ENCODE data around the gene SERTAD1.

Gene SERTAD1

DNA sequence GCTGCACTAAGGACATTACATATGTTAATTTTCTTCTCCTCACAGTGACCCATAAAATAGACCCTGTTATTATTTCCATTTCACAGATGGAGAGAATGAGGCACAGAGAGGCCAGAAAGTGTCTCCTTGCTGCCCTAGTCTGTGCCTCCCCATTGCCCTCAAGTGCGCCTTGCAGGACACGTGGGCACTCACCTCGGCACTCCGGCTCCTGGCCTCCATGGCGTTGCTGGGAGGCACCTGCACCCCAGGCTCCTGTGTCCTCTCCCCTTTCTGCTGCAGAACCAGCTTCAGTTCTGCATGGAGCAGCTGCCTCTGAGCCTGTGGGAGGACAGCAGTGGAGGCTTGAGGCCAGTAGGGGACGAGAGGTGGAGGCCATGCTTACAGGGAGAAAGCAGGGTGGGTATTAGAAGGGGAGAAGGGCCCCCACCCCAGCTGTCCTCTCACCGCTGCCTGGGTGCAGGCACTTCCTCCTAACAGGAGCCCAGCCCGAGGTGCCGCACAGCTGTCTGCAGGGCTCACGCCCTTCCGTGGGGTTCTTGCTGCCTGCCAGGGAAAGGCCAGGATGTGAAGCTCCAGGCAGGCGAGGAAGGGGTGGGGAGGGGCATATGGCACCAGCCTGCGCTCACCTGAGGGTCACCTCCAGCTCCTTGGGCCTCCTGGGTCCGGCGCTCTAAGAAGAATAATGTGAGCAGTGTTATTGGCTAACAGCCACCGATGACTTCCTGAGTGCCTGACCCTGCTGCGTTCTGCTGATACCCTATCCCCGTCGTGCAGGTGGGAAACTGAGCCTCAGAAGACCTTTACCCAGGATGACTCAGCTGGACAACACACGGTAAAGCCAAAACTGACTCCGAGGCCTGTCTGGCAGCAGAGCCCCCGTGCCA is 17.8 kb downstream of the SERTAD1 start:
- Histone ChIP-seq H3K4me1 (ENCODE audit: insufficient read depth, low read length, severe bottlenecking) (peaks cover 62% of the 10 kb centered on the region), H3K79me2 (ENCODE audit: insufficient read depth, low read length) (no peaks in the 10 kb centered on the region), H3K9me3 (ENCODE audit: low read length) (no peaks in the 10 kb centered on the region), H4K20me1 (ENCODE audit: insufficient read depth, low read length) (no peaks in the 10 kb centered on the region), H3F3A (ENCODE audit: insufficient read depth, low read length) (no peaks in the 10 kb centered on the region), H3K36me3 (ENCODE audit: insufficient read depth, low read length) (no peaks in the 10 kb centered on the region), H2AFZ (ENCODE audit: low read length) (no peak overlapping the region), H3K4me2 (ENCODE audit: low read length) (peak overlapping the region; percentile 51), H3K27me3 (ENCODE audit: insufficient read depth, low read length) (no peaks in the 10 kb centered on the region), H3K9ac (ENCODE audit: low read length) (peak overlapping the region; percentile 21; the same call in 1 of the 2 replicates), H3K9me2 (ENCODE audit: low read depth, low read length) (no peaks in the 10 kb centered on the region), H3K4me3 (ENCODE audit: low read depth, low read length, poor library complexity, severe bottlenecking) (peak overlapping the region; percentile 18), H3K27ac (ENCODE audit: low read depth, low read length, poor library complexity, severe bottlenecking) (peak overlapping the region; percentile 96)
- no peak for TF ChIP-seq EZH2 (IDR thresholded peaks at IDR 0.05; ENCODE audit: borderline replicate concordance, low read length)
- TF ChIP-seq, protein P1, sequence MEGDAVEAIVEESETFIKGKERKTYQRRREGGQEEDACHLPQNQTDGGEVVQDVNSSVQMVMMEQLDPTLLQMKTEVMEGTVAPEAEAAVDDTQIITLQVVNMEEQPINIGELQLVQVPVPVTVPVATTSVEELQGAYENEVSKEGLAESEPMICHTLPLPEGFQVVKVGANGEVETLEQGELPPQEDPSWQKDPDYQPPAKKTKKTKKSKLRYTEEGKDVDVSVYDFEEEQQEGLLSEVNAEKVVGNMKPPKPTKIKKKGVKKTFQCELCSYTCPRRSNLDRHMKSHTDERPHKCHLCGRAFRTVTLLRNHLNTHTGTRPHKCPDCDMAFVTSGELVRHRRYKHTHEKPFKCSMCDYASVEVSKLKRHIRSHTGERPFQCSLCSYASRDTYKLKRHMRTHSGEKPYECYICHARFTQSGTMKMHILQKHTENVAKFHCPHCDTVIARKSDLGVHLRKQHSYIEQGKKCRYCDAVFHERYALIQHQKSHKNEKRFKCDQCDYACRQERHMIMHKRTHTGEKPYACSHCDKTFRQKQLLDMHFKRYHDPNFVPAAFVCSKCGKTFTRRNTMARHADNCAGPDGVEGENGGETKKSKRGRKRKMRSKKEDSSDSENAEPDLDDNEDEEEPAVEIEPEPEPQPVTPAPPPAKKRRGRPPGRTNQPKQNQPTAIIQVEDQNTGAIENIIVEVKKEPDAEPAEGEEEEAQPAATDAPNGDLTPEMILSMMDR (IDR thresholded peaks at IDR 0.05; ENCODE audit: low read length): no peak

DNA sequence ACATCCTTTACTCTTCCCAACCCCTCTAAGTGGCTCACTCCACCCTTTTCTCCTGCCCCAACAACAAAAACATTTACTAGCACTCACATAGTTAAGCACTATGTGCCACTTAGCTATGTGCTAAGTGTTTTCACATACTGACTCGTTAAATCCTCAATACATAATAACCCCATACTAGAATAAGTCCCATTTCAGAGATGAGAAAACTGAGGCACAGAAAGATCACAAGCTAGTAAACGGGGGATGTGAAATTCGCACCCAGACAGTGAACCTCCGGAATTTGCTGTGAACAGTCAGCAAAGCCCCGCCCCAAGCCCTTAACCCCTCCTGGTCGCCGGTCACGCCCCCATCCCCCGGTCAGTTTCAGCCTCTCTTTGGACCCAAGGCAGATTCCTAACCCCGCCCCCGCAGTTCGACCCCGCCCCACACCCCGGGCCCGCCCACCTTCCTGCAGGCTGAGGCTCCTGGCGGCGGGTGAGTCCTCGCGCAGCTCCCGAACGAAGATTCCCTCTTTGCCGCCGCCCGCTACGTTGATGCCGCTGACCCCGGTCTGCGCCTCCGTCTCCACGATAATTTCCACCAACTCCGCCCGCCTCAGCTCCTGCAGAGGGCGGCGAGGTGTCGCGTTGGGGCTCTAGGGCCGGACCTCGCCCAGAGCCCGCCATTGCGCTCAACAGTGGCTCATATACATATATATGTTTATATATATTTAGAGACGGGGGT is 22.4 kb downstream of the SERTAD1 start:
- Histone ChIP-seq H3K4me3 (ENCODE audit: low read depth, low read length, poor library complexity, severe bottlenecking) (peak overlapping the region; percentile 63), H3K9me3 (ENCODE audit: low read length) (no peaks in the 10 kb centered on the region), H3K4me1 (ENCODE audit: insufficient read depth, low read length, severe bottlenecking) (peaks cover 19% of the 10 kb centered on the region), H3K27ac (ENCODE audit: low read depth, low read length, poor library complexity, severe bottlenecking) (peak overlapping the region; percentile 32), H2AFZ (ENCODE audit: low read length) (peak overlapping the region; percentile 96; the same call in 1 of the 2 replicates), H3K9me2 (ENCODE audit: low read depth, low read length) (no peaks in the 10 kb centered on the region), H3K4me2 (ENCODE audit: low read length) (peak overlapping the region; percentile 93), H3K79me2 (ENCODE audit: insufficient read depth, low read length) (no peaks in the 10 kb centered on the region), H3K36me3 (ENCODE audit: insufficient read depth, low read length) (no peaks in the 10 kb centered on the region), H3K9ac (ENCODE audit: low read length) (peak overlapping the region; percentile 61), H3F3A (ENCODE audit: insufficient read depth, low read length) (no peaks in the 10 kb centered on the region), H4K20me1 (ENCODE audit: insufficient read depth, low read length) (no peaks in the 10 kb centered on the region), H3K27me3 (ENCODE audit: insufficient read depth, low read length) (no peaks in the 10 kb centered on the region)
- TF ChIP-seq, protein P1 (IDR thresholded peaks at IDR 0.05; ENCODE audit: low read length): no peak
- no peak for TF ChIP-seq EZH2 (IDR thresholded peaks at IDR 0.05; ENCODE audit: borderline replicate concordance, low read length)

DNA sequence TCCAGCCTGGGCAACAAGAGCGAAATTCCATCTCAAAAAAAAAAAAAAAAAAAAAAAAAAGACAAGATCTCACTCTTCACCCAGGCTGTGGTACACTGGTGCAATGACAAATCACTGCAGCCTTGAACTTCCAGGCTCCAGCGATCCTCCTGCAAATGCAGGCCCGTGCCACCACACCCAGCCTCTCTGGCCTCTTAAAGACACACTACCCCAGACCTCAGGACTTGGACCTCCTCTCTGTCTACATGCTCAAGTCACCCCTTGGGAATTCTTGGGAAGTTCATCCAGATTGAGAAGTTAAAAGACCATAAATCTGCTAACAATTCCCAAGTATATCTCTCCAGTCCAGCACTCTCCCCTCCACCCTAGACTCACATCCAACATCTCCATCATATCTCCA is 25.2 kb downstream of the SERTAD1 start:
- Histone ChIP-seq H3K27me3 (ENCODE audit: insufficient read depth, low read length) (peaks cover 3% of the 10 kb centered on the region), H3F3A (ENCODE audit: insufficient read depth, low read length) (no peaks in the 10 kb centered on the region), H3K36me3 (ENCODE audit: insufficient read depth, low read length) (no peaks in the 10 kb centered on the region), H3K27ac (ENCODE audit: low read depth, low read length, poor library complexity, severe bottlenecking) (no peak overlapping the region), H3K9ac (ENCODE audit: low read length) (no peak overlapping the region), H3K9me3 (ENCODE audit: low read length) (no peaks in the 10 kb centered on the region), H2AFZ (ENCODE audit: low read length) (no peak overlapping the region), H3K4me2 (ENCODE audit: low read length) (no peak overlapping the region), H3K79me2 (ENCODE audit: insufficient read depth, low read length) (no peaks in the 10 kb centered on the region), H3K4me1 (ENCODE audit: insufficient read depth, low read length, severe bottlenecking) (peaks cover 9% of the 10 kb centered on the region), H3K9me2 (ENCODE audit: low read depth, low read length) (no peaks in the 10 kb centered on the region), H3K4me3 (ENCODE audit: low read depth, low read length, poor library complexity, severe bottlenecking) (no peak overlapping the region), H4K20me1 (ENCODE audit: insufficient read depth, low read length) (no peaks in the 10 kb centered on the region)
- TF ChIP-seq EZH2 (IDR thresholded peaks at IDR 0.05; ENCODE audit: borderline replicate concordance, low read length): no peak
- TF ChIP-seq, protein P1 (IDR thresholded peaks at IDR 0.05; ENCODE audit: low read length): no peak

Data from OCI-LY1 (cell line).